Stimulated activated CD8-positive, alpha-beta memory T cell treated with anti-CD3 and anti-CD28 coated beads, Interleukin-4, amount 100 ng/mL, for 24 hours (primary cell): ENCODE data around the gene LAGE3.
"Not testable (repeated sequence)": the region's sequence is repeated elsewhere in the genome, so short reads cannot be mapped to it uniquely, and the experiment has no call there.

Experiments used
- DNase-seq: peaks from one replicate; pipeline ENCODE4 v3.0.0-alpha.2; 2020; ENCODE audit warnings: low read depth

The LAGE3 gene

GRCh38 chrX:154502098-154502497 is 23.0 kb upstream of the LAGE3 start:
- no peak for DNase-seq

GRCh38 chrX:154501423-154501822 is 22.3 kb upstream of the LAGE3 start:
- not testable (repeated sequence) for DNase-seq

DNA sequence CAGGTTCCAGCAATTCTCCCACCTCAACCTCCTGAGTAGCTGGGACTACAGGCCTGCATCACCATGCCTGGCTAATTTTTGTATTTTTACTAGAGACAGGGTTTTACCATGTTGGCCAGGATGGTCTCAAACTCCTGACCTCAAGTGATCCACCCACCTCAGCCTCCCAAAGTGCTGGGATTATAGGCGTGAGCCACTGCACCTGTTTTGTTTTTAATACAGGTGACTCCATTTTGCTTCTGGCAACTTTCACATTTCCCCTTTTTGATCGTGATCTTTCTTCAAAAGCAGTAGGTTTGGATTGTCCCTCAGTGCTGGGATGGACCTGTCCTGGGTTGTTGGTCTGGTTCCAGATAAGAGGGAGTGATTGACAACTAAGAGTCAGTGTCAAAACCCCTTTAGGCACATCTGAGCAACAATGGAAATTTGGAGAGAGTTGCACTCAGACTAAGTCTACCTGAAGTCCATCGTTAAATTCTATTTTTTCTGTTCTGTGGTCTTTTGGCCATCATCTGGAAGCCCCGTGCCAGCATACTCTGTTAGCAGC is 17.6 kb upstream of the LAGE3 start:
- not testable (repeated sequence) for DNase-seq

DNA sequence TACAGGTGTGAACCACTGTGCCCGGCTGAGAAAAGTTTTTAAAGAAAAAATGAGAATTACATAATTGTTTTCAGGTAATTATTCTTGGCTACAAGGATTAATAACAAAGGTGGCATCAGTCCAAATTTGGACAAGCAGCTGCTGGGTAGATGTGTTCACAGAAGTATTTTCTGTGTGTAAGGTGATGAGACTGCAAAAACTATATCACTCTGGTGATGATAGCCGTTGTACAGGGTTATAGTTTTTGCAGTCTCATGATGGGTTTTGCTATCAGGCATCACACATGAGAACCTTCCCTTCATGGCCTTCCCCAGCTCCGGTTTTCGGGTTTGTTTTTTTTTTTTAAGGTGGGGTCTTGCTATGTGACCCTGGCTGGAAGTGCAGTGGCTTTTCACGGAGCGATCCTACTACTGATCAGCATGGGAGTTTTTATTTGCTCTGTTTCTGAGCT is 16.4 kb upstream of the LAGE3 start:
- DNase-seq: no peak

DNA sequence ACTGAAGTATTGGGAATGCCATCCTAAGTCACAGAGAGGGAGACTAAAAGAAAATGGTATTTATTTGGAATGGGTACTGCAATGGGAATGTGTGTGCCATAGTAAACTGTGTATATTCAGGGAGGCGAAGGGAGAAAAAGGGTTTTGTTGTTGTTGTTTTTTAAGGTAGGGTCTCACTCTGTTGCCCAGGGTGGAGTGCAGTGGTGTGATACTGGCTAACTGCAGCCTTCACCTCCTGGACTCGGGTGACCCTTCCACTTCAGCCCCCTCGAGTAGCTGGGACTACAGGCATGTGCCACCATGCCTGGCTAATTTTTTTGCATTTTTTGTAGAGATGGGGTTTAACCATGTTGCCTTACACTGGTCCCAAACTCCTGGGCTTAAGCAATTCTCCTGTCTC is 15.6 kb upstream of the LAGE3 start:
- no peak for DNase-seq

DNA sequence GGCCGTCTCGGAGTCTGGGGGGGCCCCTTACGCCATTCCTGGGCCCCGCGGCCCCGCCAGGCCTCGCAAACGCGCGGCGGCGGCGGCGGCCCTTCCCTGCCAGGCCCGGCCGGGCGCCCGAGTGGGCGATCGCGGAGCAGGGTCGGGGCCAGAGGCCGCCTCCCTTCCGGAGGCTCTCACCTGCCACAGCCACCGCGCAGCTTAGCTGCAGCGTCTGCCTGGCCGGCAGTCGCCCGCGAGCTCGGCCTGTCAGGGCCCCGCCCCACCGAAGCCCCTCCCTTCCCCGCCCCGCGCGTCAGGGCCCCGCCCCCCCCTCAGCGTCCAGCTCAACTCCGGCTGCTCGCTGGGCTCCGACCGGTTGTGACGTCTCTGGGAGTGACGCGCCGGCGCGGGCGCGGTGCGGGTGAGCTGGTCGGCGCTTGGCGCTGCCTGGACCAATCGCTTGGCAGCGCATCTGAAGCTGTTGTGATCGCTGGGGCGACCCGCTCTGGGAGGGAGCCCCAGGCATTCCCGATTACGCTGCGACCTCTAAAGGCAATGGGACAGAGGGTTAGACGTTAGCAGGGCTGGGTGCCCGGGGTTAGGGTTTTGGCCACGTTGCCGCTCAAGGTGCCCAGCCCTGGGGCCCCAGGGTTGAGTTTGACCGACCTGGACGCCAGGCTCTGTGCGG is 11.5 kb upstream of the LAGE3 start, which contains the start of gene SLC10A3:
Gene SLC10A3, minus strand, starts transcription at position 216 of the 670 bp plus-strand sequence. CDS start 1,689 bp downstream, outside the sequence.
- peak; percentile 80 for DNase-seq

- DNase-seq: no peak
Measured at GRCh38 chrX:154490021-154490413, 10.9 kb upstream of the LAGE3 start.

GRCh38 chrX:154489182-154489581 is 10.1 kb upstream of the LAGE3 start:
- no peak for DNase-seq

GRCh38 chrX:154488336-154489075 is 9.4 kb upstream of the LAGE3 start:
- no peak for DNase-seq

DNA sequence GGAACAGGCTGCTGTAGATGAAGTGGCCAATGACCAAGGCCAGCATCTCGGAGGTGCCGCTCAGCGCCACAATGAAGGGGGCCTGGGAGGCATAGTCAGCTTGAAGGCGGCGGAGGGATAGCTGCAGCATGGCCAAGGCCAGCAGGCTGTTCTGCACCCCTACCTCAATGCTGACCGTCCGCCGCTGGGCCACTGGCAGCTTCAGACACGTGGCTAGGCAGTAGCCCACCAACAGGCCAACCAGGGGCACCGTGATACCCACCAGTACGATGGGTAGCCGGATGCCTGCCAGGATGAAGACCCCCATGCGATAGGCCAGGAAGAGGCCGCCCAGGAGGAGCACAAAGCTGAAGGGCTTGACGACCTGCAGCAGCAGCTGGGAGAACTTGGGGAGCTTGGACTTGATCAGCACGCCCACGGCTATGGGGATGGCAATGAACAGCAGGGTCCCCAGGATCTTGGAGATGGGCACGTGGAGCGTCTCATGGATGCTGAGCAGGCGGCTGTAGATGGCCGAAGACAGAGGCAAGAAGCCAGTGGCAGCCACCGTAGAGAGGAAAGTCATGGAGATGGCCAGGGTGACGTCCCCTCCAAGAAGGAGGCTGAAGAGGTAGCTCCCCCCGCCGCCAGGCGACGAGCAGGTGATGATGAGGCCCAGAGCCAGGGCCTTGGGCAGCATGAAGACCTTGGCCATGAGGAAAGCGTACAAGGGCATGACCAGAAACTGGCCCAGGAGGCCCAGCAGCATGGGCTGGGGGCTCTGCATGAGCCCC is 8.6 kb upstream of the LAGE3 start:
- DNase-seq: no peak

- DNase-seq: peak; percentile 44
Measured at GRCh38 chrX:154486396-154487207, 7.5 kb upstream of the LAGE3 start, which contains the start of gene UBL4A. Gene UBL4A, minus strand, starts transcription at chrX:154486615. Its CDS starts 31 bp downstream, at chrX:154486584.

DNA sequence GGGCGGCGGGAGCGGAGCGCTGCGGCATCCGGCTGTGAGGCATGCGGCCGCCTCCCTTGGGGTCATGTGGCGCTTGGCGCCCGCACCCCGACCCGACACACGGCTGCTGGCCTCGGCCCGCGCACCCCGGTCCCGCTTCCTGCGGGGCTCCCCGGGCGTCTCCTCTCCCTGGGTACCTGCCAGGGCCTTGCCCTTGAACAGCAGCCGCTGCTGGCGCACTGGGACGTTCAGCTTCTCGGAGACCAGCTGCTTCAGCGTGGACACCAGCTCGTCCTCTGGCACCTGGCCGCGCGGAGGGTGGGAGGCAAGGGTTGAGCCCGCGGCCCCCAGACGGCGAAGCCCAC is 6.9 kb upstream of the LAGE3 start:
- no peak for DNase-seq

GRCh38 chrX:154485150-154486051 is 6.3 kb upstream of the LAGE3 start:
- DNase-seq: no peak

DNA sequence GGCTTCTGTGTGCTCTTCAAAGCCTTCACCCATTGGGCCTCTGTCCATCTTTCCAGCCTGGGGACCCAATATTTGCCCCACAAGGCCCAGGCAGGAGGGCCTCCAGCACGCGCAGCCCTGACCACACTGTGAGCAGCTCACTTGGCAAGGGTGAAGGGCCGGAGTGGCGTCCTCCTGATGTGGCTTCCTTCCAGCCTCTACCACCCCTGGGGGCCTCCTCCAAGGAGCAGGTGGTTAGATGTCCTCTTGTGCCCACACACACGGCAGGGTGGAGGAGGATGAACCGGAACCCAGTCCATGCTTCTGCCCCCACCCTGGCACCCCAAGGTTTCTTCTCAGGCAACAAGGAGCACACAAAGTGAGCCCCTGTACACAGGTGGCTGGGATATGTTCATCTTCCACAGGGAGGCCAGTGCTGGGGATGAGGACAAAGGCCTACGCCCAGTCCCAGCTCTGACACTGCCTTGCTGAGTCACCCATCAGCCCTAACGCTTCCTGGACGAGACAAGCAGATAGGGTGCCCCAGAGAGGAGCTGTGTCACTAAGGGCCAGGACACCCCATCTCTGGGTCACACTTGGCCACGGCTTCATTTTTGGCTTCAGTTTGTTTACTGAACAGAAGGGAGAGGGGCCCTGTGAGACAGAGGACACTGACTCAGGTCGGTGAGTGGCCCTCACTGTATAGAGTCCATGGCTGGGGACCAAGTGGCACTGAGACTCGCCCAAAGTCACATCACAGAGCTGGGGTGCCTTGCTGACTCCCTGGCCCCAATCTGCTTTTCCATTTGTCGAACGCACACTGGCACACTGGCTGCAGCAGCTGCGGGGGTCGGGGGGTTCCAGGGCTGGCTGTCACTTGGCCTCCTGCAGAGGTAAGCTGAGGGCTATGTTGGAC is 5.4 kb upstream of the LAGE3 start:
- DNase-seq: no peak

GRCh38 chrX:154483325-154483724 is 4.2 kb upstream of the LAGE3 start:
- no peak for DNase-seq

- no peak for DNase-seq
Measured at GRCh38 chrX:154482786-154483185, 3.7 kb upstream of the LAGE3 start.

DNA sequence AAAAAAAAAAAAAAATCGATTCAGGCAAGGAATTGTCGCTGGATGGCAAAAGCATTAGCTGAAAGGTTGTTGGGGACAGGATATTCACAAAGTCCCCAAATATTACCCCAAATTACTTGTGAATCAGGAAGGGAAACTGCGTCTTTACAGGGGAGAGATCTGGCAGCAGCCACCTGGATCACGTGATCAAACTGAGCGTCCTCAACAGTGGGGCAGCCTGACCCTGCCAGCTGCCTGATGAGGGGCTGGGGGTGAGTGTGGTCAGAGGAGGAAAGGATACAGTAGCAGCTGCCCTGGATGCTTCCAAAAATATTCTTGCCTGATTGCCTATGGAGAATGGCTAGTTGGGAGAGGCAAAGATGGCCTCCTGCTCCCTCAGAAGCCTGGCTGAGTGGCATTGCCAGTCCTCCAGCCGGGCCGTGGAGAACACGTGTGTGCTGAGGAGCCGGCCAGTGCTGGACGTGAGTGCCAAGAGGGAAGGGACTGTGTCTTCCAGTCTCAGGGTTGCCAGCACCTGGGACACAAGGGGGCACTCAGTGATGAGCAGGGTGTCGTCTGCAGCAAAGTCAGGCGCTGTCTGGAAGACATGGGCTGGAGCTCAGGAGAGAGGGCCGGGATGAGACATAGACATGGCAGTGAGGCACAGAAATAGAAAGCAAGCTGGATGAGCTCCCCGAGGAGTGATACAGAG is 3.0 kb upstream of the LAGE3 start:
- DNase-seq: no peak

GRCh38 chrX:154481195-154481594 is 2.1 kb upstream of the LAGE3 start:
- DNase-seq: no peak
